HG02642 (cell line): Measurements from ENCODE around the gene MGMT.

Experiments
- ATAC-seq: cut with Tn5 transposase; IDR thresholded peaks from one replicate; pipeline ENCODE4 v1.9.1; 2021; ENCODE audit warnings: mild to moderate bottlenecking; ENCODE audit not compliant: unreplicated experiment, poor library complexity

MGMT gene

DNA sequence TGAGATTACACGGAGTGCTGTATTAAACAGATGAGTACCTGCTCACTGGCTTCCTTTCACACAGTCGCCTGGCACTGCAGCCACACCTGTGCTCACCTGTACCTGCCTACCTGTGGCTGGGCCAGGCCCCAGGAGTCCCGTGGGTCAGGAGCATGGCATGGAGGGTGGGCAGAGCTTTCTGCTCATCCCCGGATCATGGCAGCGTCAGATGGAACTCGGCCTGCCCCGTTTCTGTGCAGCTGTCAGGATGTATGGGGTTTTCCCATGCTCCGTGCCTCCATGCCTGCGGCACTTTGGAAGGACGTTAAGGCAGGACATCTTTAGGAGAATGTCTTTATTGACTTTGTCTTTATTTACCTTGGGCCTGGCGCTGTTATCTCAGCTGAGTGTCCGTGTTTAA lies 112.2 kb downstream of the MGMT start:
- no peak for ATAC-seq

DNA sequence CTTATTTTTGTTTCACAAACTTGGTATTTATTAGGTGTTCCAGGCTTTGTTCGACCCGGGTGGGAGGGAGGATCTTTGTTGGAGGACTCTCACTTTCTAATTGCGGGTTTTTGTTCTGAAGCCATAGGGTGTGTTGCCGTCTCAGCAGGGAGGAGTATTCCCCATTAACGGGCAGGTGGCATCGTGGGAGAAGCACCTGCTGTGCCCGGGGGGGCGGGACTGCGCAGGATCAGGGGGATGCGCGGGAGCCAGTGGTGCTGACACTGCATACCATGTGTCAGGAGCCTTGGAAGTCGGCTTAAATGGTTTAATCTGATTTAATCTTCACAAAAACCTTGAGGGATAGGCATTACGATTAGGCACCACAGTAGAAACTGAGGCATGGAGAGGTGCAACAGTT lies 113.0 kb downstream of the MGMT start:
- ATAC-seq, result no peak

DNA sequence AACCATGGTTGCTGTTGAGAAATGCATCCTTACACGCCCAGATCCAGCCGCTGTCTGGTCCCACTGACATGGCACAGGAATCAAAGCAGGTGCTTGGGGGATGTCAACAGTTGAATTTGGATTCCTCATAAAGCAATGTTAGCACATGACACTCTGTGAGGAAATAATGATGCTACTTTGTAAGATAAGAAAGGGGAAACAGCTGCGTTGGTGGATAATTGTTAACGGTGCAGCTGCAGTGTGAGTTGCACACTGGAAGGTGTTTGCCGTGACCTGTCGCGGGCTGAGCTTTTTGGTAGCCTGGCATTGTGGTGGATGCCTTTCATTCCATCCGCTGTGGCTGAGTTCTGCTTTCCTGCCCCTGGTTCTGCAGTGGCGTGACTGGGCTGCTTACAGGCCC lies 113.9 kb downstream of the MGMT start:
- ATAC-seq, result no peak

DNA sequence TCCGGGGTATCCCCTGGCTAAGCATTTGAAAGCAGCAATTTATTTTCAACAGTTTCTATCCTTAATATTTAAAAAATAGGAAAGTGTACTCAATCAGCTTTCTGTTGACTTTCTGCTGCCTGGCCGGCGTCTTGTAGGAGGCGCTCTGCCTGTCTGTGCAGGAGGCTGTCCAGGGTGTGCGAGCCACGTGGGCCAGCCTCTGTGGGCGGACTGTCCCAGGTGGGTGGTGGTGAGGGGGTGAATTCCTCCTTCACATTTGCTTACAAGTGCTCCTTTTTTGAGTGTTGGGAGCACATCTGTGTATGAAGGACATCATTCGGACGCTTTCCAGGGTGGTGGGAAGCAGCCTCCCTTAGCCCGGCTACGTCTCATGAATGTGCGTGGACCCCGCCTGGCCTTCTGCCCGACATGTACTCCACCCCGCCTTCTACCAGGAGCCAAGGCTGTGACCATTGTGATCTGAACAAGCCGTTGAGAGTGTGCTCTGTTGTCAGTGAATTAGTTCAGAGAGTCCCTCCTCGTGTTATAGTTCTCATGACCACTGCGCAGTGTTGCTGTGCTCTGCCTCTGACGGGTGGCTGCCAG lies 114.9 kb downstream of the MGMT start:
- no peak for ATAC-seq

DNA sequence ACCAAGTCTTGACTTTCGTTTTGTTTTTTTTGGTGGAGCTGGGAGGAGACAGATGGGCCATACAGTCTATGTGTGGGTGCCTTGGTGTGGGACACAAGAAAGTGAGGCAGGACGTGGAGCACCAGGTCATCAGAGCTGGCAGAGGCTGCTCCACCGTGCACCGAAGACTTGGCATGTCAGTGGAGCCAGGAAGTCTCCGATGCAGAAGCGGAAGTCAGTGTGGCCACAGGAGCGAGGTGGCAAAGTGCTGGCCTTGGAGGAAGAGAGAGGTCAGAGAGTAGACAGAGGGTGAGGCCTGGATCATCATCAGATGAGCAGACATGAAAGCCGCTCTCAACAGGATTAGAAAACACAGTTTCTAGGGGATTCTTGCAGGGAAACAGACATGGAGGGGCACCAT lies 116.8 kb downstream of the MGMT start:
- no peak for ATAC-seq

DNA sequence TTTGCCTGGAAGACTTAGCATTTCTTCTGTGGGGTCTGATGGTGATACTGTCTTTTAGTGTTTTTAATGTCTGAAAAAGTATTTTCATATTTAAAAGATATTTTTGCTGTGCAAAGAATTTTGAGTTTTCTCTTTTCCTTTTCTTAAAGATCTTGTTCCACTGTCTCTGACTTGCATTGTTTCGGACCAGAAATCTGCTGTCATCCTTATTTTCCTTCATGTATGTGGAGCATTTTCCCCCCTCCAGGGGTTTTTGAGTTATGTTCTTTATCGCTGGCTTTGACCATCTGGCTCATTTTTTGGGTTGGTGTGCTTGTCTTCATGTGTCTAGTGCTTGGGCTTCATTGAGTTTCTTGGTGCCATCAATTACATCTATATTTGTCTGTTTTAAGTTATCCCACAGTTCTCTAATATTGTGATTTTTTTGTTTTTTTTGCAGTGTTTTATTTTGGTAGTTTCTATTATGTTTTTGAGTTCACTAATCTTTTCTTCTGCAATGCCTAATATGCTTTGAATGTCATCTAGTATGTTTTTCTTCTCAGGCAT lies 119.9 kb downstream of the MGMT start:
- ATAC-seq, result no peak

DNA sequence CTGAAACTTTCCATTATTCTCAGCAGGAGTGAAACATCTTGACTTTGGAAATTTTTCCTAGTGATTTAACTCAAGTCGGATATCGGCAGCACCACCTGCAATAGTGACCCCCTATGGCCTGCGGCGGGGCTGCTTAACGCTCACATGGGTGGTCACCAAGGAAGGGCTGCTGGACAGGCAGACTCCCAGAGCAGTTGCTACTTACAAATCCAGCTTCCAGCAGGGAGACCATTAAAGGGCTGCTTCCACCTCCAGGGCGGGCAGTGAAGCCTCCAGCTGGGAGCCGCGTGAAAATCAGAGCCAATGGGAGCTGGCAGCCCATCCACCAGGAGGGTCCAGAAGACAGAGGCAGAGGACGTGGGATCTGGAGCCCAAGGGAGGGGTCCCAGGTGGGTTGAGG lies 122.5 kb downstream of the MGMT start:
- no peak for ATAC-seq

DNA sequence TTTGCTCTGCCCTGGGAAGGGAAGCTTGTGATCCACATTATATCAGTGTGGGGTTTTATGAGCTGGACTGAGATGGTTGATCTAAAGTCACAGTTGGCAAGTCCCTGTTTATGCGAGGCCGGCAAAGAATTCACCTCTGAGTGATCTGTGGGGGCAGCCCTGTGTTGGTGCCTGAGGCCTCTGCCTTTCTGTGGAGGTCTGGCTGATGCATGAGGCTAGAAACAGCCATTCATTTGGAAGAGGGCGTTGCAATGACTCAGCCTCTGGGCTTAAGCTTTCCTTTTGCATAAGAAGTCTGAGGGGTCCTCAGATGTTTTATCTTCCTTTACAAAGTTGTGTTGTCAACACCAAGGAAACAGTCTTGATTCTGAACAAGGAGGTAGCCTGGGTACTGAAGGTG lies 126.9 kb downstream of the MGMT start:
- no peak for ATAC-seq

DNA sequence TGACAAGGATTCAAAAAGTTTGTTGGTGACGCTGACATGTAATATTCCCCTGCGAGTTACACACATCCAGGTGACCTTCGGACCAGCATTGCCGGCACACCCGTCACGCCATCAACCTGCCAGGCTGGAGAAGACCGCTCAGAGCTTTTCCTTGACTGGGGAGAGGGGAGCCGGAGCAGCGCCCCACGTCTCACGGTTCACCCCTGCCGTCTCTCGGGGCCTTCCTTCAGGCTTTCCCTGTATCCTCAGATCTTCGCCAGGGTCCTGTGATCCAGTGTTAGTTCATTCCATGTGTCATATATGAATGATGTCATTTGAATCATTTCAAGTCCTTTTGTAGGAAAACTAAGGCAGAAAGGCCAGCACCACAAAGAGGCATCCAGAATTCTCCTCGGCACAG lies 127.8 kb downstream of the MGMT start:
- no peak for ATAC-seq

DNA sequence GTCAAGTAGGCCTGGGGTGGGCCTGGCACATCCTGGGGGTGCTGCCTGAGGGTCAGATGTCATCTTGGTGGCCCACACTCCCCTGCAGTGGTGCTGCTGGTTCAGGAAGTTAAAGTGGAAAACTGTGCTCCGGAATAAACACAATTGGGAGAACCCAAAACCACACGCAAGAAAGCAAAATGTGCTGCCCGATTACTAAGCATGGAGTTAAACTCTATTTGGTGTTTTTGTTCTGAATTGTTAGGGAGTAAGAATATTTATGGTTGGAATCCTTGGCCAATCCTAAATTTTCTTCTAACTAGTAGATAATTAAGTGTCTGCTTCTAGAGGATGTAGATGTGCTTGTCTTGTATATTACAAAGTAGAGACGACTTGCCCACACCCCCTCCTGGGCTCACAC lies 131.4 kb downstream of the MGMT start:
- ATAC-seq, result no peak

DNA sequence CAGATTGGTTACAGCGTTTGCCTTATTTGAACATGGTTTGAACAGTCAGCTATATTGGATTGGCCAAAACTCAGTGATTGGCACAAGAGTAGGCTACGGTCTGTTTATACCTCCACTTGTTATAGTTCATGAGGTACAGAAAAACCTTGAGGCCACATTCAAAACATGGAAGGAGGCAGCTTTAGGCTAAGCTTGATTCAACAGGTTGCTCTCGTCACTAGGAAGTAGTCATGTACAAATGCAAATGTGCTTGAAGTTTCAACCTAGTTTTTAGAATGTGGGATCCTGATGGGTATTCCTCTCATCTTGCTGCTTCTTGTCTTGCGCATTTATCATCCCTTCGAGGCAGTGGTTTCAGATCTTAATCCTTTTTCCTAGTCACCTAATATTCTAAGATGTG lies 132.1 kb downstream of the MGMT start:
- ATAC-seq, result no peak

DNA sequence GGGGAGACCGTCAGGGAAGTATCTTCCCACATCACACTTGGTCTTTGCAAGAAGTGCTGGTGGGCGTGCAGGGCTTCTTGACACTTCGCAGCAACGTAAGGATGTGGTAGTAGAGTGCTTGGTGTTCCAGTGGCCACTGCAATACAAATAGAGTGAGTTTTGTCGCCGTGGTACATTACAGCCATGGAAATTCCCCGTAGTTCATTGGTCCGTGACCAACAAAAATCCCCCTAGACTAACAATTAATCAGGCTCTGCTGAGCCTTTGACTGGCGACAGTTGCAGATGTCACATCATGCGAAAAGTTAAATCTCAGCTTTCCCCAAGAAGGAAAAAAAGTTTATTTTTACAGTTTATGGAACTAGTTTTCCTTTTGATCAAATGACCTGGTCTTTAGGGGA lies 134.7 kb downstream of the MGMT start:
- ATAC-seq, result no peak

DNA sequence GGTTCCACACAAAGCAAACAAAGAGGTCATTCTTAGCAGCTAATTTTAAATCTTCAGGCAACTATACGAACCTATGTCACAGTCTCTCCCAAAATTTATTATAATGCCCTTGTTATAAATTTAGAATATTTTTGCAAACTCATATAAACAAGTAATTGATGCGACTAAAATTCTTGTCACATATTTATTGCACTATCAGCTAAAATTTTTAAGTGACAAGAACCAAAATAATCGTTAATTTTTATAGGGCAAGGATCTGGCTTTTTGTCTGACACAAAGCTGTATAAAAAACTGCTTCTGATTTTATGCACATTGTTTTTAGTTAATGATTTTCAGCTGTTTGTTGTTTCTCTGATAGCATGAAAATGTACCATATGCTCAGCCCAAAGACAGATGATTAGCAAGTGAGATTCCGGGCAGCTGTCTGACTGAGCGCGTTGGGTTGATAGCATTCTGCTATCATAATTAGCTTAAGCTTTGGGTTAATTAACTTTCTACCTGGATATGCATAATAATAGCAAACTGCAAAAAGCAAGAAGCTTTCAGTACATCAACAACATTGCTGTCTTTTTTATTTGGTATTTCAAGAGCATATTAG lies 136.0 kb downstream of the MGMT start:
- ATAC-seq, result no peak

DNA sequence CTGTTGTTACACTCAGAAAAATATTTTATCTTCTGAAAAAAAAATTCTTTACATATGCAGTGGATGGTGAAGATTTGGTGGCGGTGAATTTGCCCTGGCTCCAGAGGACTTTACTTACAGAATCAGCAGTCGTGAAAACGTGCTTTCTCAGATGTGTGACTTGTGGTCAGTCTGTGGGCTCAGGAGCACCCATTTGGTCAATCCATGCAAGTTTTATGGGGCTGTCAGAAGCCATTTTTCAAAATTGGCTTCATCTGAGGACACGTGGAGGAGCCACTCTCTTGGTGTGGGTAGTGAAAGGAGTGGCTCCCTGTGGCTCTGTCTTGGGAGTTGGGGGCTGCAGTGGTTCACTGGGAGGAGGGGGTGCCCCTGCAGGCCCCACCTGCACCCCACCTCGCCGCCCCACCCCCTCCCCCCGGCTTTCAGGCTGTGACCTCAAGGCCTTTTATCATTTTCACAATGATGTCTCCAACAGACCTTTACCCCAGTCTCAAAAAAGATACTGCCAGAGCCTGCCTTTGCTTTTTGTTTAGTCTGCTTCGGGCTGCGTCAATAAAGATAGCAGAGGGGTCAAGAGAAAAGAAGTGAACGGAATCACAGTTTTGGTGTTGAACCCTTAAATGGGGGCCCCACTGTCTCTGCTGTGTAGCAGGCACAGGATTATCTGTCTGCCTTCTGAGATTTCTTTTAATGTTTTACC lies 137.4 kb downstream of the MGMT start:
- peak; percentile 43 for ATAC-seq

DNA sequence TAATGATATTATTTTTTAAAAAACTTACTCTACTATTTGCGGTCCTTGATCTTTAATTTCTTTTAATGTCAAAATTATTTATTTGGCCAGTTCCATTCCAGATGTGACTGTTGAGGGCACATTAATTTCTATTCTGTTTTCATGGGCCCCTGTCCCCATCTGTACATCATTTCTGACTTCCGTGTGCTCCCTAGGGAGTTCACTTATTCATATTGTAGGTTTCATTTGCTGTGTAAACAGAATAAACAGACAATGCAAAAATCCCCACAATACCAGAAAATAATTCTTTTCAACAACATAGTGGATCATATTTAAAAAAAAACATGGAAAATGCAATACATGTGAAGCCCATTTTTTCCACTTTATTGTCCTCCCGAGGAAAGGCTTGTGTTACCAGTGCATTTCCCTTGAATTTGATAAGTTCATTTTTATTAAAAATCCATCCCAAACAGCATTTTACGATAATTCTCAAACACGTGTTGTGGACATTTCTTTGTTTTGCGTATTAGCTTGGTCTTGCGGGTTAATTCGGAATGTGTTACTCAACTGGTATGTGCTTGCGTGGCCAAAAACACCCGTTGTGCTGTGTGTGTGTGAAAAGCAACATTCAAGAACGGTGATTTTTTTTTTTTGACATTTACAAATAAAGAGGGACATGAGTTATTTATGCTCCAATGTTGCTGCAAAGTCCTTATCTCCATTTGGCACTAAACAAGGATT lies 138.4 kb downstream of the MGMT start:
- peak; percentile 51 for ATAC-seq

DNA sequence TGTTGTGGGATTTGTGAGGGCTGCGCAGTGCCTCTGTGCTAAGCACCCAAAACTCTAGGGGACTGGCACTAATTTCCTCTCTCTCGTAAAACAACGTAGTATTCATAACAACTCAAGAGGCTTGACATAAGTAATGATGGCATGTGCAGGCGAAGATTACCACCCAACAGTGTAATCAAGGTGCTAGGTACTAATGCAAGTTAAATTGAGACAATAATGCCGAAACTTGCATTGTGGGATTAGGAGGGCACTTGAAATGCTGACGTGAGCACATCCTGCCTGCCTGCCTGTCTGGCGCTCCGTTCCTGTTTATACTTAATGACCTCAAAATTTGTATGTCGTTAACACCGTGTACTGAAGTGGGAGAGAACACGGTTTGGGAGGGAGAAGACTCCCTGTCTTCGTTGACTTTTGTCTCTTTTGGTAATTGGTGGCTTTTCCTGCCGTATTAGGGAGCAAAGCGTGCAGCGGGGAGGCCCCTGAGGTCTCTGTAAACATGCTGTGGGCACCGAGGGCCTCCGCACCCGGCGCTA lies 139.0 kb downstream of the MGMT start:
- ATAC-seq, result no peak

DNA sequence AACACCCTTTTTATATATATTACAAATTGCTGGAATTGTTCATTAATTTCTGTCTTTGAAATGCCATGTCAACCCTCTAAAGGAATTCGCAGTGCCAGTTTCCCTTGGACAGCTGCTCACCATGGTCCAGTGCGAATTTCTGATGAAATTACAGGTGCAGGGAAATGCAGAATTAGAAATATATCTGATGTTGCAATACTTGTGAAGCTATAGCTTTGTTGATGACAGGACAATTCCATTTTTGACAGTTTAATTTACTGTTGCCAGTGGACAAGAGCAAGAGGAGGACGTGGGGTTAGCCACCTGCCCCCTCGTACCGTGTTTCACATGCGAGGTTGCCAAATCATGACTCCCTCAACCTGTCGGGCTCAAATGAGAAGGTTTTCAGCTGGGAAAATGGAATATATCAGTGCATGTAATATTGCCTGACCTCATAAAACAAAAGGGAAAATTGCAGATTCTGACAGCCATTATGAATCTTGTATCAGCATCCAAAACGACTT lies 140.6 kb downstream of the MGMT start:
- ATAC-seq, result no peak

DNA sequence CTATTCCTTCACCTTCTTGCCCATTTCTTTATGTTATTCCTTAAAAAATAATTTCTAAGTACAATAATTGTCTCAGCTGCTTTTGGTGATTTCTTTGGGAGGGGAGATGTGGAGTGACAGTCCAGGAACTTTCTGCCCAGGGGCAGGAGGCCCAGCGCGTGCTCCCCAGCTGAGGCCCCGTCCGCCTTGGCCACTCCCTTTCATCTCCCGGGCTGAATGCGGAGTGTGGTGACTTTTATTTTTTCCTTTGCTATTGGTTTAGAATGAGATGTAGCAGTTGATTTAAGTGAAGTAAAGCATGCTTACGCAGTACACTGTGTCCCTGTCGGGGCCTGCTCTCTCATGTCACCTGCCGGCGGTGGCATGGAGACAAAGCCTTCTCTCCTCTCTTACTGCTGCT lies 141.6 kb downstream of the MGMT start:
- no peak for ATAC-seq

DNA sequence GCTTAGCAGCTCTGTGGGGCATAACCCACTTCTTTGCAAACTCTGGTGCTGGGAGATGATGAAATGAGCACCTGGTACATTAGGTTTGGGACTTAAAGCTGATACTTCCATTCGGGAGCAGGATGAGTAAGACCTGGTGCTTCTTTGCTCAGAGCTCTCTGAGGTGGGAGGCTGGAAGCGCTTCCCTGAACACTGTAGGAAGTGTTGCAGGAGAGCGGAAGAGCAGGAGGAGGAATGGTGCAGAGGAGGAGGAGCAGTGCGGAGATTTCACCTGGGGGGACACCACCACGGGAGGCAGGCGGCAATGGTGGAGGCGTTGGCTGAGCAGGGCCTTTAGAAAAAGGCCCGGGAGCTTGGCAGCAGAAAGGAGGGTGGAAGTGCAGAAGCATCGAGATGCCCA lies 142.5 kb downstream of the MGMT start:
- no peak for ATAC-seq

DNA sequence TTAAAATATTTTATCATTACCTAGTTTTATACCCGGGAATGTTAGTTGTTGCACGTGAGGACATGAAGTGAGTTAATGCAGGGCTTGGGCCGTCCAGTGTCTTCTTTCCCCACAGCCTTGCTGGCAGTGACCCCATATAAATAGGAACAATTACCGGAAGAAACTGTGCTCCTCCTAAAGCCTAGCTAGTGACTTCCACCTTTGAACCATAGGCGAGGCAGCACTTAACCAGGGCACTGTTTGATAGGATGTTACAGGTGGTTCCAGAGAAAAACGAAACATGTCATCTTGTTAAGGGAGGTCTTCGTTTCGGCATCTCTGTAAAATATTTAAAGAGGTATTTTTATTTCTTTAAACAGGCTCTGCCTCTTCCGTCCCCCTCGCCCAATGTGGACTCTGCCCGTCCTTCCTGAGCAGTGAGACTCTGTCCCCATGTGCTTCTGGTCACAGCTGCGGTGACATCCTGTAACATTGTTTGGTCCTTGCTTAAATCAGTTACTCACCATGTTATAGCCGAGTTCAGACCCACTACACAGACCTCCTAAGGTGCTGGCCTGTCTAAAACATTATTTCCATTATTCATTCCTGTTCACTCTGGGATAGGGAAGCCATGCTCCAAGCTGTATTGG lies 145.6 kb downstream of the MGMT start:
- no peak for ATAC-seq
